Measurements from ENCODE around the gene GOLGA8N.
A peak's percentile ranks its signal among the peaks of the same experiment; 100 is the strongest.

Gene GOLGA8N

GRCh38 chr15:32651229-32651837 lies 58.1 kb downstream of the GOLGA8N start:
- FAIRE-seq, result no peak
- DNase-seq (ENCODE audit: low spot score), result peak; percentile 29

- DNase-seq (ENCODE audit: low spot score), result no peak
- no peak for FAIRE-seq
Measured at GRCh38 chr15:32652178-32652577, 58.9 kb downstream of the GOLGA8N start.

GRCh38 chr15:32656091-32656490 lies 62.8 kb downstream of the GOLGA8N start:
- DNase-seq (ENCODE audit: low spot score), result no peak
- no peak for FAIRE-seq

GRCh38 chr15:32656496-32656895 lies 63.2 kb downstream of the GOLGA8N start:
- DNase-seq (ENCODE audit: low spot score) (no peak), FAIRE-seq (no peak)
